Measurements from ENCODE around the gene MPC2.
"Not testable (repeated sequence)": the region's sequence is repeated elsewhere in the genome, so short reads cannot be mapped to it uniquely, and the experiment has no call there.

The MPC2 gene

DNA sequence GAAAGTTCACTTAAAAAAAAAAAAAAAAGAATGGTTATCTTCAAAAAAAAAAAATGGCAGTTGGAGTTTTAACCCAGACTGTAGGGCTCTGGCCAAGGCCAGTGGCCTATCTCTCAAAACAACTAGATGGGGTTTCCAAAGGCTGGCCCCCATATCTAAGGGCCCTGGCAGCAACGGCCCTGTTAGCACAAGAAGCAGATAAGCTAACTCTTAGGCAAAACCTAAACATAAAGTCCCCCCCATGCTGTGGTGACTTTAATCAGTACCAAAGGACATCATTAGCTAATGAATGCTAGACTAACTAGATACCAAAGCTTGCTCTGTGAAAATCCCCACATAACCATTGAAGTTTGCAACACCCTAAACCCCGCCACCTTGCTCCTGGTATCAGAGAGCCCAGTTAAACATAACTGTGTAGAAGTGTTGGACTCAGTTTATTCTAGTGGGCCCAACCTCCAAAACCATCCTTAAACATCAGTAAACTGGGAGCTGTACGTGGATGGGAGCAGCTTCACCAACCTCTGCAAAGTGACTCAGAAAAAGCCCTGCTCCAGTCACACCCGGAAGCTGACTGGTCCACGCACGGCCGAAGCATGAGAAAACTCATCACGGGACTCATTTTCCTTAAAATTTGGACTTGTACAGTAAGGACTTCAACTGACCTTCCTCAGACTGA, 70.0 kb downstream of the MPC2 start:
- not testable (repeated sequence) for H3K27me3 ChIP-seq (ENCODE audit: control insufficient read depth in 5 of 5, insufficient read depth in 4 of 5, low read length in 5 of 5); H3K36me3 ChIP-seq (ENCODE audit: control insufficient read depth in 5 of 5, insufficient read depth in 5 of 5, low read length in 5 of 5); H3K4me3 ChIP-seq (ENCODE audit: low read depth in 1 of 5, low read length in 5 of 5); H3K9me3 ChIP-seq (ENCODE audit: control insufficient read depth in 5 of 5, low read length in 5 of 5); H3K27ac ChIP-seq (ENCODE audit: low read depth, low read length); H3K9ac ChIP-seq (ENCODE audit: low read length in 5 of 5); H3K4me1 ChIP-seq (ENCODE audit: control insufficient read depth in 5 of 5, insufficient read depth in 5 of 5, low read length in 5 of 5)
